Sigmoid colon (tissue), 7 donors: ENCODE data around the gene HOMER2. TPM values are rescaled to one million over a fixed set of nuclear protein-coding genes. Genes with fewer than 3 reads are reported as not detected.
A peak's percentile ranks its signal among the peaks of the same experiment; 100 is the strongest.

ENCODE experiments used
- DNase-seq: peaks from one replicate; pipeline ENCODE4 v3.0.0-alpha.2; 2019
- H3K27ac ChIP-seq, 4 donors: fragments of 200-600 bp; sonication (generic); one replicate each; pipeline ENCODE4 v1.5.1; 2016 to 2019; ENCODE audit warnings: mild to moderate bottlenecking in 1 of 4
- H3K27me3 ChIP-seq, 3 donors: fragments of 200-600 bp; sonication (generic); one replicate each; pipeline ENCODE4 v1.5.1; 2019; ENCODE audit warnings: mild to moderate bottlenecking in 1 of 3
- H3K36me3 ChIP-seq, 4 donors: fragments of 200-600 bp; sonication (generic); one replicate each; pipeline ENCODE4 v1.5.1; 2016 to 2019
- H3K4me1 ChIP-seq, 4 donors: fragments of 200-600 bp; sonication (generic); one replicate each; pipeline ENCODE4 v1.5.1; 2017 to 2019
- H3K4me3 ChIP-seq, 4 donors: fragments of 200-600 bp; sonication (generic); one replicate each; pipeline ENCODE4 v1.5.1; 2017 to 2019; ENCODE audit warnings: mild to moderate bottlenecking in 2 of 4, moderate library complexity in 1 of 4
- H3K9me3 ChIP-seq, 4 donors: fragments of 200-600 bp in 3 of 4; sonication (generic) in 3 of 4; one replicate each; pipeline versions ENCODE4 v1.5.1 to v1.6.1; 2013 to 2019
- EP300 ChIP-seq, 4 donors: sonication (generic); formaldehyde crosslinking; IDR thresholded peaks; one replicate each; pipeline ENCODE4 v1.6.1; 2017; ENCODE audit warnings: antibody characterized with exemption in 4 of 4
- POLR2A ChIP-seq, 2 donors: fragments of 450-650 bp; IDR thresholded peaks; one replicate each; pipeline ENCODE4 v1.6.1; 2016; ENCODE audit warnings: antibody characterized with exemption in 2 of 2, mild to moderate bottlenecking in 2 of 2, moderate library complexity in 2 of 2
- POLR2AphosphoS5 ChIP-seq, 4 donors: sonication (generic); formaldehyde crosslinking; IDR thresholded peaks; one replicate each; pipeline ENCODE4 v1.6.1; 2017; ENCODE audit warnings: antibody characterized with exemption in 4 of 4
- WGBS, 2 donors: extraction: QIAGEN DNeasy Blood & Tissue Kit; methylation state at CpG; one replicate each; pipeline ENCODE4 v1.1.7; 2013; 5-methylcytosine and 5-hydroxymethylcytosine counted together
- intact Hi-C: fragments of 100-400 bp; cut with DNase I; formaldehyde crosslinking; loops from one replicate; pipeline ENCODE4 v1.15.1; 2023
- polyA plus RNA-seq, 3 donors: library from polyadenylated mRNA; stranded (reverse); fragments of 200-250 nt; gene quantifications; one replicate each; pipeline ENCODE4 v1.2.3, GENCODE V29; 2013
- total RNA-seq, 4 donors: library from RNA; depleted of rRNA; stranded (reverse); fragments of >200 nt; gene quantifications; one replicate each; pipeline ENCODE4 v1.1.0, GENCODE V29; 2016
- TF ChIP-seq, protein P1 (sequence below), 4 experiments: fragments of 450-650 bp in 3 of 4; fragments of 200-600 bp in 1 of 4; IDR thresholded peaks; one replicate each; pipeline ENCODE4 v1.5.1; 2016 to 2019; ENCODE audit warnings: antibody characterized with exemption in 4 of 4, mild to moderate bottlenecking in 3 of 4, moderate library complexity in 2 of 4
- donor health status: healthy with polysubstance abuse.
- donor health status: Bipolar disorder and iron deficiency.
- donor health status: healthy.

HOMER2 gene
- total and polyA plus RNA-seq, 7 donors: under 0.01 to 16.8 (median 7.1) TPM

DNA sequence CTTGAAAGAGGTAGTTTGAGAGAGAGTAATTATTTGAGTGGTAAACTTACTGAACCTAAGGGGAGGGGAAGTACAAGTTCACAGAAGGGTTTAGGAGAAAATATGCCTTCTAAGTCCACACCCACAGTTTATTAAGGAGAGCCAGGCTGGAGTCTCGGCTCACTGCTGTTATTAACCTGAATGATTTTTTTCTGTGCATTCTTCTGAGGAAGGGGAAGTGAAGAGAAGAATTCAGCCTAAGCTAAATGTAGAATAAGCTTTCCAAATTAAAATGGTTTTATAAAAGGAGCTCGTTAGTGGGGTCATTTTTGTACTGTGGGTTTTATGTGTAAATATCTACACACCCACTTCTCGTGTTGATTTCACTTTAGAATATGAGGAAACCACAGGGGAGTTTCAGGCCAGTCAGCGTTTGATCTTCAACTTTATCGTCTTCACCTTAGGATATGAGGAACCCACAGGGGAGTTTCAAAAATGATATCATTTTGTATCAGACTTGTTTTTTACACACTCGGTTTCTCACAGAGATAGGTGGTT lies 141.6 kb downstream of the HOMER2 start:
- H3K27ac ChIP-seq: peak overlapping the region; percentile 96 to 100 (median 98)
- WGBS, 2 donors: 0 to 2% methylated on average over 6 of the region's 6 CpGs
- no peaks in the 10 kb centered on the region for H3K9me3 ChIP-seq
- H3K27me3 ChIP-seq: no peaks in the 10 kb centered on the region
- intact Hi-C loops: loop anchor here (5.0 kb wide), 1 partner anchor 269 kb away; the partner anchor contains the start of gene RPS17
- H3K4me1 ChIP-seq: peaks cover 0 to 25% (median 19%) of the 10 kb centered on the region in 4 donors
- H3K4me3 ChIP-seq: peak overlapping the region; percentile 71 to 96 (median 82)
- H3K36me3 ChIP-seq: peaks cover 5 to 30% (median 13%) of the 10 kb centered on the region in 4 donors
- TF ChIP-seq POLR2A (IDR thresholded peaks at IDR 0.05): no peak
- TF ChIP-seq EP300 (IDR thresholded peaks at IDR 0.05): no peak
- TF ChIP-seq, protein P1, sequence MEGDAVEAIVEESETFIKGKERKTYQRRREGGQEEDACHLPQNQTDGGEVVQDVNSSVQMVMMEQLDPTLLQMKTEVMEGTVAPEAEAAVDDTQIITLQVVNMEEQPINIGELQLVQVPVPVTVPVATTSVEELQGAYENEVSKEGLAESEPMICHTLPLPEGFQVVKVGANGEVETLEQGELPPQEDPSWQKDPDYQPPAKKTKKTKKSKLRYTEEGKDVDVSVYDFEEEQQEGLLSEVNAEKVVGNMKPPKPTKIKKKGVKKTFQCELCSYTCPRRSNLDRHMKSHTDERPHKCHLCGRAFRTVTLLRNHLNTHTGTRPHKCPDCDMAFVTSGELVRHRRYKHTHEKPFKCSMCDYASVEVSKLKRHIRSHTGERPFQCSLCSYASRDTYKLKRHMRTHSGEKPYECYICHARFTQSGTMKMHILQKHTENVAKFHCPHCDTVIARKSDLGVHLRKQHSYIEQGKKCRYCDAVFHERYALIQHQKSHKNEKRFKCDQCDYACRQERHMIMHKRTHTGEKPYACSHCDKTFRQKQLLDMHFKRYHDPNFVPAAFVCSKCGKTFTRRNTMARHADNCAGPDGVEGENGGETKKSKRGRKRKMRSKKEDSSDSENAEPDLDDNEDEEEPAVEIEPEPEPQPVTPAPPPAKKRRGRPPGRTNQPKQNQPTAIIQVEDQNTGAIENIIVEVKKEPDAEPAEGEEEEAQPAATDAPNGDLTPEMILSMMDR (IDR thresholded peaks at IDR 0.05): no peak
- TF ChIP-seq POLR2AphosphoS5 (IDR thresholded peaks at IDR 0.05): no peak
- DNase-seq: no peak

DNA sequence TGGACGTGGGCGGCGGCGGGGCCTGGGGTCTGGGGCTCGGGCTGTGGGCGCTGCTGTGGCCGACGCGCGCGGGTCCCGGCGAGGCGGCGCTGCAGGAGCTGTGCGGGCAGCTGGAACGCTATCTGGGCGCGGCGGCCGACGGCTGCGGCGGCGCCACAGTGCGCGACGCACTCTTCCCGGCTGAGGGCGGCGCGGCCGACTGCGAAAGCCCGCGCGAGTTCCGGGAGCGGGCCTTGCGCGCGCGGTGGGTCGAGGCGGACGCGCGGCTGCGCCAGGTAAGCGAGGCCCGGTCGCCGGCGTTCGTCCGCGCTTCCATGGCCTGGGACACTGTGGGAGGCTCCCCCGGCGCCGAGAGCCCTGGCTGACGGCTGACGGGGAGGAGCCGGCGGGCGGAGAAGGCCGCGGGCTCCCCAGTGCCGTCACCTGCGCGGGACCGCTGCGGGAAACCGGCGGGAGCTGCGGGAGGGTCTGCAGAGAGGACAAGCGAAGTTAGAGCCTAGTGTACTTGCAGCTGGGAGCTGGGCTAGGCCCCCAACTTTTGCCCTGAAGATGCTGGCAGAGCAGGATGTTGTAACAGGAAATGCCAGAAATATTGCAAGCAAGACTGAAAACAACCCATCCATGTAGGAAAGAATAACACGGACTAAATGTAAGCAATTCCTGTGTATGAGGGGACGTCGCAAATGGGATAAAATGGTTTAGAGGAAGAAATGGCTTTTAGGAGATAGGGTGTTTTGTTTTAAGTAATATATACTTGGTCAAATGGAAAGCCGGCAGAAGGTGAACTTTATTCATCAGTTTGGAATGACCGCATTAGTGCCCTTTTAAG lies 142.2 kb downstream of the HOMER2 start:
- intact Hi-C loops: loop anchor here (5.0 kb wide), 1 partner anchor 268 kb away; the partner anchor contains the start of gene RPS17
- Histone ChIP-seq H3K4me1 (peaks cover 0 to 25% (median 19%) of the 10 kb centered on the region in 4 donors), H3K27ac (peak overlapping the region; percentile 96 to 100 (median 98)), H3K27me3 (no peaks in the 10 kb centered on the region), H3K36me3 (peaks cover 5 to 23% (median 12%) of the 10 kb centered on the region in 4 donors), H3K4me3 (peak overlapping the region; percentile 71 to 96 (median 82)), H3K9me3 (no peaks in the 10 kb centered on the region)
- TF ChIP-seq, protein P1 (IDR thresholded peaks at IDR 0.05): no peak
- TF ChIP-seq EP300 (IDR thresholded peaks at IDR 0.05) (no peak), POLR2AphosphoS5 (IDR thresholded peaks at IDR 0.05) (peak in 3 of 4 donors; percentile 8 to 30 (median 12))
- 0 to 1% methylated on average over 81 of the region's 81 CpGs for WGBS, 2 donors
- peak; percentile 67 for DNase-seq

DNA sequence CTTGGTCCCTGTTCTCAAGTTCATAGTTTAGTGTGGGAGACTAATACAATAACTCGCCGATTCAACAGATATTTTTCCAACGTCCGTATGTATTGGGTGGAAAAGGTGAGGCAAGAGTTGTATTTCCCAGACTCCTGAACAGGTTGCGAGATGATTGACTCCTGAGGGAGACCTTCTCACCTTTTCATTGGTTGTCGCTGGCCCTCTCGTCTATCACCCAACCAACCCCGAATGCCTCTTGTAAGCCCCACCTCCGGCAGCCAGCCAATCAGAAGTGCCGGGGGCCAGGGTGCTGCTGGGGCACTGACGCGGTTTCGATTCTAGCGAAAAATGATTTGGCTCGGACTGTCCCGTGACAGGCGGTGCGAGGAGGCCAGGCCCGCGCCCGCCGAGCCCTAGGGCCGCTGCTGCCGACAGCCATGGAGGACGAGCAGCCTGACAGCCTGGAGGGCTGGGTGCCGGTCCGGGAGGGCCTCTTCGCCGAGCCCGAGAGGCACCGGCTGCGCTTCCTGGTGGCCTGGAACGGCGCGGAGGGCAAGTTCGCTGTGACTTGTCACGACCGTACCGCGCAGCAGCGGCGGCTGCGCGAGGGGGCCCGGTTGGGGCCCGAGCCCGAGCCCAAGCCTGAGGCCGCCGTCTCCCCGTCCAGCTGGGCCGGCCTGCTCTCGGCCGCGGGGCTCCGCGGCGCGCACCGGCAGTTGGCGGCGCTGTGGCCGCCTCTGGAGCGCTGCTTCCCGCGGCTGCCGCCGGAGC lies 143.0 kb downstream of the HOMER2 start, which contains the start of gene WHAMM:
Gene WHAMM, plus strand, starts transcription at position 321 of the 753 bp plus-strand sequence. Its CDS starts 99 bp downstream, at position 420.
- H3K4me1 ChIP-seq: peaks cover 0 to 25% (median 19%) of the 10 kb centered on the region in 4 donors
- H3K27ac ChIP-seq: peak within 1 kb of the TSS; percentile 96 to 100 (median 98)
- 0% methylated on average over 67 of the region's 67 CpGs for WGBS, 2 donors
- TF ChIP-seq, protein P1 (IDR thresholded peaks at IDR 0.05): no peak
- TF ChIP-seq EP300 (IDR thresholded peaks at IDR 0.05): peak in 1 of 4 donors; percentile 16
- TF ChIP-seq POLR2A (IDR thresholded peaks at IDR 0.05): peak; percentile 91 to 92
- peak; percentile 97 to 99 (median 98) for TF ChIP-seq POLR2AphosphoS5 (IDR thresholded peaks at IDR 0.05)
- DNase-seq: peak; percentile 100
- H3K9me3 ChIP-seq: no peaks in the 10 kb centered on the region
- H3K4me3 ChIP-seq: peak within 1 kb of the TSS; percentile 71 to 96 (median 82)
- intact Hi-C loops: loop anchor here (2.0 to 5.0 kb wide), 3 partner anchors 59 to 267 kb away; partner anchors contain the start of genes CPEB1 and RPS17
- H3K36me3 ChIP-seq: peaks cover 5 to 16% (median 9%) of the 10 kb centered on the region in 4 donors
- no peaks in the 10 kb centered on the region for H3K27me3 ChIP-seq

DNA sequence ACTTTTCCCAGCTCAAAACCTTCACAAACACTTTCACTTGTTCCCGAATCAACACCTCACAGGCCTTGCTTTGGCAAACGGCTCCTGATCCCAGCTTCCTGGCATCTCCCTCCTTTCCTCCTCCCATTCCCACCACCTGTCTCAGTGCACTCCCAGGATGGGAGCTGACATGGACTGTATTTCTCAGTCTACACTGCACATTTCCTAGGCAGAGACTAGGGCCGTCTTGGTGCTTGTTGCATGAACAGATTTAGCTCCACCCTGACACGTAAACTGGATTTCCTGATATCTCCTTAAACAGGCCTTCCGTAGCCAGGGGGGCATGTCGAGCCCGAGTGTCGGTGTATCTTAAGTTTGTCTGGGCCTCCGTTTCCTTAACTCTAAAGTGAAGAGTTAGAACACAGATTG lies 143.9 kb downstream of the HOMER2 start:
- no peak for DNase-seq
- no peak for TF ChIP-seq POLR2AphosphoS5 (IDR thresholded peaks at IDR 0.05)
- TF ChIP-seq, protein P1 (IDR thresholded peaks at IDR 0.05): no peak
- H3K9me3 ChIP-seq: no peaks in the 10 kb centered on the region
- peak overlapping the region in 1 of 4 donors; percentile 96 for H3K4me3 ChIP-seq
- peaks cover 0 to 8% (median under 1%) of the 10 kb centered on the region in 4 donors for H3K36me3 ChIP-seq
- H3K4me1 ChIP-seq: peaks cover 0 to 25% (median 19%) of the 10 kb centered on the region in 4 donors
- intact Hi-C loops: loop anchor here (2.0 to 5.0 kb wide), 2 partner anchors 58 to 161 kb away; partner anchors contain the start of gene CPEB1
- peak overlapping the region; percentile 96 to 100 (median 98) for H3K27ac ChIP-seq
- WGBS, 2 donors: 50 to 83% methylated on average over 9 of the region's 9 CpGs
- H3K27me3 ChIP-seq: no peaks in the 10 kb centered on the region
